GM18499 (cell line): ENCODE measurements around the gene ARAP2.

Source experiments
- ATAC-seq: cut with Tn5 transposase; IDR thresholded peaks from one replicate; pipeline ENCODE4 v1.9.1; 2021; ENCODE audit warnings: moderate number of reproducible peaks; ENCODE audit not compliant: insufficient read depth, unreplicated experiment

Gene ARAP2

GRCh38 chr4:36140421-36140820, 103.9 kb downstream of the ARAP2 start:
- ATAC-seq: no peak

- ATAC-seq: no peak
Observed at GRCh38 chr4:36138220-36138619, 106.1 kb downstream of the ARAP2 start.

- no peak for ATAC-seq
Observed at GRCh38 chr4:36137336-36137735, 107.0 kb downstream of the ARAP2 start.

- ATAC-seq: no peak
Observed at GRCh38 chr4:36133658-36134057, 110.7 kb downstream of the ARAP2 start.

GRCh38 chr4:36133086-36133485, 111.2 kb downstream of the ARAP2 start:
- ATAC-seq: no peak

- ATAC-seq: no peak
Observed at GRCh38 chr4:36130641-36131040, 113.7 kb downstream of the ARAP2 start.

- no peak for ATAC-seq
Observed at GRCh38 chr4:36128689-36129088, 115.6 kb downstream of the ARAP2 start.

GRCh38 chr4:36123906-36124305, 120.4 kb downstream of the ARAP2 start:
- no peak for ATAC-seq

- no peak for ATAC-seq
Observed at GRCh38 chr4:36115312-36115711, 129.0 kb downstream of the ARAP2 start.

- no peak for ATAC-seq
Observed at GRCh38 chr4:36111172-36111571, 133.1 kb downstream of the ARAP2 start.

- ATAC-seq: no peak
Observed at GRCh38 chr4:36099509-36099908, 144.8 kb downstream of the ARAP2 start.

GRCh38 chr4:36094995-36095394, 149.3 kb downstream of the ARAP2 start:
- ATAC-seq: no peak

GRCh38 chr4:36091997-36092396, 152.3 kb downstream of the ARAP2 start:
- ATAC-seq: no peak

- no peak for ATAC-seq
Observed at GRCh38 chr4:36088542-36088941, 155.8 kb downstream of the ARAP2 start.

GRCh38 chr4:36086261-36086786, 158.0 kb downstream of the ARAP2 start:
- ATAC-seq: no peak

GRCh38 chr4:36082817-36083216, 161.5 kb downstream of the ARAP2 start:
- no peak for ATAC-seq

GRCh38 chr4:36081185-36081584, 163.1 kb downstream of the ARAP2 start:
- ATAC-seq: peak; percentile 98

GRCh38 chr4:36079666-36080065, 164.6 kb downstream of the ARAP2 start:
- ATAC-seq: no peak

GRCh38 chr4:36078319-36078718, 166.0 kb downstream of the ARAP2 start:
- ATAC-seq: no peak

- no peak for ATAC-seq
Observed at GRCh38 chr4:36072529-36072928, 171.8 kb downstream of the ARAP2 start.

- ATAC-seq: no peak
Observed at GRCh38 chr4:36067116-36067515, 177.2 kb downstream of the ARAP2 start.

- ATAC-seq: no peak
Observed at GRCh38 chr4:36065274-36065871, 178.9 kb downstream of the ARAP2 start.

- no peak for ATAC-seq
Observed at GRCh38 chr4:36064117-36064516, 180.2 kb downstream of the ARAP2 start.
